ENCODE measurements around the gene AS3MT.
"Not testable (repeated sequence)": the region's sequence is repeated elsewhere in the genome, so short reads cannot be mapped to it uniquely, and the experiment has no call there.

AS3MT gene

GRCh38 chr10:102850025-102850518 lies 19.2 kb upstream of the AS3MT start:
- Histone ChIP-seq H3K27me3 (replicated peaks; ENCODE audit: insufficient read depth, low read length) (no peaks in the 10 kb centered on the region), H4K20me1 (ENCODE audit: insufficient read depth, low read length) (no peaks in the 10 kb centered on the region), H3K9ac (ENCODE audit: low read length) (no peak overlapping the region), H2AFZ (ENCODE audit: low read length) (no peak overlapping the region), H3F3A (ENCODE audit: insufficient read depth, low read length) (no peaks in the 10 kb centered on the region), H3K9me3 (replicated peaks; ENCODE audit: insufficient read depth, low read length) (no peaks in the 10 kb centered on the region), H3K27ac (ENCODE audit: low read length) (no peak overlapping the region), H3K36me3 (replicated peaks; ENCODE audit: insufficient read depth, low read length) (no peaks in the 10 kb centered on the region), H3K4me2 (ENCODE audit: low read depth, low read length) (no peak overlapping the region), H3K4me3 (ENCODE audit: low read length) (no peak overlapping the region), H3K4me1 (ENCODE audit: low read length) (no peaks in the 10 kb centered on the region), H3K9me2 (replicated peaks; ENCODE audit: insufficient read depth, low read length) (no peaks in the 10 kb centered on the region), H3K79me2 (ENCODE audit: low read length) (peaks cover 1% of the 10 kb centered on the region; the same call in 1 of the 2 replicates)
- TF ChIP-seq EZH2phosphoT487 (IDR thresholded peaks at IDR 0.05; ENCODE audit: low read length): no peak
- no peak for TF ChIP-seq CTCF (IDR thresholded peaks at IDR 0.05; ENCODE audit: low read length)
- TF ChIP-seq EZH2 (optimal IDR thresholded peaks at IDR 0.05; ENCODE audit: low read depth, low read length): no peak
- no peak for DNase-seq

GRCh38 chr10:102853237-102853636 lies 16.0 kb upstream of the AS3MT start:
- not testable (repeated sequence) for H3K4me1 ChIP-seq (ENCODE audit: low read length); H3K4me3 ChIP-seq (ENCODE audit: low read length); H3K9me3 ChIP-seq (replicated peaks; ENCODE audit: insufficient read depth, low read length); H3K9me2 ChIP-seq (replicated peaks; ENCODE audit: insufficient read depth, low read length); H2AFZ ChIP-seq (ENCODE audit: low read length); H3K27ac ChIP-seq (ENCODE audit: low read length); H3K4me2 ChIP-seq (ENCODE audit: low read depth, low read length); H3F3A ChIP-seq (ENCODE audit: insufficient read depth, low read length); H4K20me1 ChIP-seq (ENCODE audit: insufficient read depth, low read length); H3K36me3 ChIP-seq (replicated peaks; ENCODE audit: insufficient read depth, low read length); H3K27me3 ChIP-seq (replicated peaks; ENCODE audit: insufficient read depth, low read length); DNase-seq; H3K9ac ChIP-seq (ENCODE audit: low read length)
- H3K79me2 ChIP-seq (ENCODE audit: low read length): peaks cover 19% of the 10 kb centered on the region

- H3K27ac ChIP-seq (ENCODE audit: low read length); H3K9me2 ChIP-seq (replicated peaks; ENCODE audit: insufficient read depth, low read length); H3K4me2 ChIP-seq (ENCODE audit: low read depth, low read length); H2AFZ ChIP-seq (ENCODE audit: low read length); H3K9ac ChIP-seq (ENCODE audit: low read length); H3F3A ChIP-seq (ENCODE audit: insufficient read depth, low read length); H3K9me3 ChIP-seq (replicated peaks; ENCODE audit: insufficient read depth, low read length); H3K4me3 ChIP-seq (ENCODE audit: low read length); DNase-seq; H3K27me3 ChIP-seq (replicated peaks; ENCODE audit: insufficient read depth, low read length); H3K4me1 ChIP-seq (ENCODE audit: low read length); H3K36me3 ChIP-seq (replicated peaks; ENCODE audit: insufficient read depth, low read length); H4K20me1 ChIP-seq (ENCODE audit: insufficient read depth, low read length): not testable (repeated sequence)
- peaks cover 19% of the 10 kb centered on the region for H3K79me2 ChIP-seq (ENCODE audit: low read length)
Observed at GRCh38 chr10:102855731-102856436, 13.4 kb upstream of the AS3MT start.

GRCh38 chr10:102856758-102857424 lies 12.4 kb upstream of the AS3MT start:
- Histone ChIP-seq H3K79me2 (ENCODE audit: low read length) (peaks cover 19% of the 10 kb centered on the region), H3K9ac (ENCODE audit: low read length) (no peak overlapping the region), H3K27me3 (replicated peaks; ENCODE audit: insufficient read depth, low read length) (no peaks in the 10 kb centered on the region), H3K27ac (ENCODE audit: low read length) (no peak overlapping the region), H3F3A (ENCODE audit: insufficient read depth, low read length) (no peaks in the 10 kb centered on the region), H3K36me3 (replicated peaks; ENCODE audit: insufficient read depth, low read length) (no peaks in the 10 kb centered on the region), H3K4me2 (ENCODE audit: low read depth, low read length) (no peak overlapping the region), H2AFZ (ENCODE audit: low read length) (no peak overlapping the region), H3K9me2 (replicated peaks; ENCODE audit: insufficient read depth, low read length) (no peaks in the 10 kb centered on the region), H3K9me3 (replicated peaks; ENCODE audit: insufficient read depth, low read length) (no peaks in the 10 kb centered on the region), H3K4me1 (ENCODE audit: low read length) (no peaks in the 10 kb centered on the region), H4K20me1 (ENCODE audit: insufficient read depth, low read length) (no peaks in the 10 kb centered on the region), H3K4me3 (ENCODE audit: low read length) (no peak overlapping the region)
- no peak for DNase-seq
- no peak for TF ChIP-seq EZH2phosphoT487 (IDR thresholded peaks at IDR 0.05; ENCODE audit: low read length)
- no peak for TF ChIP-seq CTCF (IDR thresholded peaks at IDR 0.05; ENCODE audit: low read length)
- no peak for TF ChIP-seq EZH2 (optimal IDR thresholded peaks at IDR 0.05; ENCODE audit: low read depth, low read length)

Data from MM.1S (cell line).